ENCODE results near the gene NRXN2.

NRXN2 gene

DNA sequence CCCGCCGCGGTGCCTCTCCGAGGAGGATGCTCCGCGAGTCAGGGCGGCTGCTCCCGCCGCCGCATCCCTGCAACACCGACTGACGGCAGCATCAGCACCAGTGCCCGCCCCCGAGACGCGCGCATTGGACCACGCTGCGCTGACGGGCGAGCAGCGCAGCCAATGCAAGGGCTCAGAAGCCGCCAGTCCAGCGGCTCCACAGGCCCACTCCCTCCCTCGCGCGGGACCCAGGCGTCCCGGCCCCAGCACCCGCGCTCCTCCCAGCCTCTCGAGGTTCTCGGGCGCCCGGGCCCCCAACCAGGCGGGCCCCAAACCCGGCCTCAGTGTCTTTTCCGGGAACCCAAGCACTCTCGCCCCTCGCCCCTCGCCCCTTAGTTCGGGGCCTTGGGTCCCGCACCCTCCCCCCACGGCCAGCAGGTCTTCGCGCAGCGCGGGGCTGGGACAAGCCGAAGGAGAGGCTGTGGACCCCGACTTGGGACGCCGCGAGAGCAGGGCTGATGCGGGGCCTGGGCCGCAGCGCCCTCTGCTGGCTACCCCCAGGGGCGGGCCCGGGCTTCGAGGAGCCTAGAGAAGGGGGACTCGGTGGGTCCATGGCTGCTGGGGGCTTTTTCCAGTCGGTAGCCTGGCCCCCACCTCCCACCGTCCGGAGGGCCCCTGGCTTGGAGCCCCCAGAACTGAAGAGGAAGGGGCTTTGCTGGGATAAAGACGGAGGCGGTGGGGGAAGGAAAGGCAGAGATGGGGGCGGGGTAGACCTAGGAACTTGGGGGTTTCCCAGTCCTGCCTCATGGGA lies at the start of gene NRXN2:
Gene NRXN2, minus strand, starts transcription at position 81 of the 790 bp plus-strand sequence. CDS start 9,498 bp downstream, outside the sequence.
- DNase-seq (ENCODE audit: low spot score): peak; percentile 94

DNA sequence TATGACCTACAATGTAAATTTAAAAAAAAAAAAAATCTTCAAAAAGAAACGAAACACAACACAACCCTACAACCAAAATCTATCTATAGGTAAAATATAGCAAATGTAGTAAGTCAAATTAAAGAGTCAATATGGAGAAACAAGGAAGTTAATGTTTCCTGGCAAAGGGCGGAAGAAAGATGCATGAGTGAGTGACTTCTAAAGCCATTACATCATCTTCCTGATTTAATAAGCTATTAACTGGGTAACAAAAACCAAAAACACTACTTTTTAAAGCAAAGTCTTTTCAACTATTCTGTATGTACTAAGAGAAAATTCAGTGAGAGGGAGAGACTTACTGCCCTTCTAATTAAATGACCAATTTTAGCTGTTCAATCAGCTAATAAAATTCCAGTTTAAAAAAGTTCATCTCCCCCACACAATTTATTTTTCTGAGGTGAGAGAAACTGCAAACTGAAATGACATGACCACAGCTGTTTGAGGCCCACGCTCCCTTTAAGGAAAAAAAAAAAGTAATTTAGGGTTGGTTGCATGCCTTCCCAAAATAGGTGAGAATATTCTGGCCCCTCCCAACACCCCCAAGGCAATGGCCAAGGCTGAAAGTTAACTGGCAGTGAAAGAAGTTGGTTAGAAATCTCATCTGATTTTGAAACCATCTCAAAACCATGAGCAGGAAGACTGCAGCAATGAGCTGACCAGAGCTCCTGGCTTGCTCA lies 49.5 kb upstream of the NRXN2 start:
- peak; percentile 34 for DNase-seq (ENCODE audit: low spot score)

DNA sequence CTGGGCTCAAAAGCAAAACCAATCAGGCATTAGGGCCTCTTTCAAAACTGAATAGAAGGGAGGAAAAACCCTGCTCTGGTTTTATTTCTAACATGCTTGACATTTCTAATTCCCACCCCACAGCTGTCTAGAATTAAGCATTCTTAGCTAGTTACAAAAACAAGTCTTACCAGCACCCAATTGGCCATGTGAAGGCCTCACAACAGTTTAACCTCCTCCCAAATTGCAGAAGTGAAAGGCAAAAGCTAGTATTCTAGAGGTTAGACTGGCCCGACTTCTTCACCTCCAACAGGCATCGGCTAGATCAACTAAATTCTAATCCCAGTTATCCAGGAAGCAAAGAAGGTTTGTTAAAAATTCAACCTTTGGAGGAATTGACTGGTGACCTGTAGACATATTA lies 48.9 kb upstream of the NRXN2 start:
- no peak for DNase-seq (ENCODE audit: low spot score)

DNA sequence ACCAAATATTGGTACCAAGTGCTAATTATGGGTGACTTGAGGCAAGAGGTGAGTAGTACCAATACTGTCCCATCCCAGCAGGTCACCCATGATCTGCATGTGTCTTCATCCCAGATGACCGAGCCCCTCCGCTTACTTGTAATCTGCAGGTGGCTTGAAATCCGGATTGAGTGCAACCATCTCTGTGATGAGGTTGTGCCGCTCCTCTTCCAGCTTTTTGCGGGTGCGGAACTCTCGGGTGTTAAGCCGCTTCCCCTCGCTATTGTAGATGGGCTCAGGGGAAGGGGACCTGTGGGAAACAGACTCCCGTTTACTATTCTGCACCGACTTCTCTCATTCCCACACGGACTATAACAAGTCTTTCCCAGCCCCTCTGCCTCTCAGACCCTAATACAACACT lies 47.1 kb upstream of the NRXN2 start:
- DNase-seq (ENCODE audit: low spot score): no peak

DNA sequence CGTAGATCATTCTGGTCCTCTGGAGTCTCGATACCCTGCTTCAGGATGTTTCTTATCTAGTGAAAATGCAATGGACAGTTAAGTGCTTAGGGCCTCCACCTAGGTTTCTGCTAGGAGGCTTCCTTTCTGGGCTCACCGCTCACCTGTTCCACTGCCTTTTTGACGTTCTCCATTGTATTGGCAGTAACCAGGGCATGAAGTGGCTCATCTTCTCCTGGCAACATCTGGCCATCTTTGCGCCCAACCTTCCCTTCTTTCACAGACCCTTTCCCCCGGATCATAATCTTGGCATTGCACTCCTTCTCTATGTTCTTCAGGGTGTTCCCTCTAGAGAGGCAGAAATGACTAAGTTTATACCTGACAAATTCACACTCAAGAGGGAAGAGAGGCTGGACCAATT lies 46.3 kb upstream of the NRXN2 start:
- no peak for DNase-seq (ENCODE audit: low spot score)

DNA sequence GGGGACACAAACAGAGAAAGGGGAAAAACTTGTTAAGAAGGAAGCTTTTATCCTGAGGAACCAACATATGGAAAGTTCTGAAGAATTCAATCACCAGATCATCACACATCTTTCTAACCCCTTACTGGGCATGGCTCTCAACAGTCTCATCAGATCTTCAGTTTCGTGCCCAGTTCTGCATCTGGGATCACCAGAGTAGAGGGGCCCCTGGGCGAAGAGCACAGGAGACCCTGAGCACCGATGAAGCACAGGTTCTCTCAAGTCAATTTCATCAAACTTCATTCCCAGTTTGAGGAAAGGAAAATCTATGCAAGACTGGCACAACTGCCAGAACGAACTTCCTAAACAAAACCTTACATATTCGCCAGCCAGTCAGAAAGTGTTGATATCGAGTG lies 45.3 kb upstream of the NRXN2 start:
- no peak for DNase-seq (ENCODE audit: low spot score)

DNA sequence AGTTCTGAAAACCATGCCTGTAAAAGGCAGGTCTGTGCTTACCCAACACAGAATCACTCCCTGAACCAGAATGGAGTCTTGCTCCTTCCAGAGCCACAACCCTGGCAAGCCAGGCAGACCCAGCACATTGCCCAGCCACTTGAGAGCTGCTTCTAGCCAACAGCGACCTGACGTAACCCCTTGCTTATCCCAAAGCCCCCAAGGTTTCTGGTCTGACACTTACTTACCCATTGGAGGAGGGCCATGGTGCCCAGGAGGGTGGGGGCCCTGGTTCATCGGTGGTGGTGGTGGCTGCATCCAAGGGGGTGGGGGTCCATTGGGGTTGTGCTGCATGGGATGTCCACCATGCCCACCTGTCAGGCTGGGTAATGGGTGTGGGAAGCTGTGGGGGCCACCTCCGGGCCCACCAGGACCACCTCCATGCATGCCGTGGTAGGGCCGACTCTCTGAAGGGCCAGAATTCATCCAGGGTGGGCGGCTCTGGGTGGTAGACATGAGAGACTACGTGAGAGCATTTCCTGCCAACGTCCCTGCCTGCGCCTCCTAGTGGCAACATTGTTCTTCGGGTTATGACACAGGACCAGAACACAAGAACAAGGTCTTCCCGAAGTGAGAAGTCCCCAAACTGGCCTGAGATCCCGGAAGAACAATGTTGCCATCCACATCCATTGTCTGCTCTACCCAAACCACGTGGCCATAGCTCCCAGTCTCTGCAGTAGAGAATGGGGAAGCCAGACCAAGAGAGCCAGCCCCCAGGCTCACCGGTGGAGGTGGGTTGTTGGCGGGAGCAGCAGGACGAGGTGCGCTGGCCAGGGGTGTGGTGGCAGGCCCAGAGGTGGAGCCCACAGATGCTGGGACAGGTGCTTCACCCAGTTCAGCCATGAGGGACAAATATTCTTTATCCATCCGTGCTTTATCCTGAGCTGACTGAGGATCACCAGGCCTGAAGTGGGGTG lies 44.6 kb upstream of the NRXN2 start:
- no peak for DNase-seq (ENCODE audit: low spot score)

DNA sequence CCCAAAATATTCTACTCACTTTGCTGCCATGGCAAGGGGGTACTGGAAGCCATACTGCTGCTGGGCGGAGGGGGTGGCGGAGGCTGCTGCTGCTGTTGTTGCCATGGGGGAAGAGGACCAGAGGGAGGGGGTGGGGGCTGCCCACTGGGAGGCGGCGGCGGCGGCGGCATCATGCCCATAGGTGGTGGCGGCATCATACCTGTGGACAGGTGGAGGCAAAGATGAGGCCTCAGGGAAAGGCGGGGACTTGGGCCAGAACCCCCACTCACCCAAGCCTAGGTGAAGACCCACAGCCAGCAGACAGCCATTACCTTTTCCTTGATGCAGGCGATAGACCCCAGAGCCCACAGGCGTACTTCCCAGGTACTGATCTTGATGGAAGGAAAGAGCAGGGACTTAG lies 43.9 kb upstream of the NRXN2 start:
- DNase-seq (ENCODE audit: low spot score): no peak

DNA sequence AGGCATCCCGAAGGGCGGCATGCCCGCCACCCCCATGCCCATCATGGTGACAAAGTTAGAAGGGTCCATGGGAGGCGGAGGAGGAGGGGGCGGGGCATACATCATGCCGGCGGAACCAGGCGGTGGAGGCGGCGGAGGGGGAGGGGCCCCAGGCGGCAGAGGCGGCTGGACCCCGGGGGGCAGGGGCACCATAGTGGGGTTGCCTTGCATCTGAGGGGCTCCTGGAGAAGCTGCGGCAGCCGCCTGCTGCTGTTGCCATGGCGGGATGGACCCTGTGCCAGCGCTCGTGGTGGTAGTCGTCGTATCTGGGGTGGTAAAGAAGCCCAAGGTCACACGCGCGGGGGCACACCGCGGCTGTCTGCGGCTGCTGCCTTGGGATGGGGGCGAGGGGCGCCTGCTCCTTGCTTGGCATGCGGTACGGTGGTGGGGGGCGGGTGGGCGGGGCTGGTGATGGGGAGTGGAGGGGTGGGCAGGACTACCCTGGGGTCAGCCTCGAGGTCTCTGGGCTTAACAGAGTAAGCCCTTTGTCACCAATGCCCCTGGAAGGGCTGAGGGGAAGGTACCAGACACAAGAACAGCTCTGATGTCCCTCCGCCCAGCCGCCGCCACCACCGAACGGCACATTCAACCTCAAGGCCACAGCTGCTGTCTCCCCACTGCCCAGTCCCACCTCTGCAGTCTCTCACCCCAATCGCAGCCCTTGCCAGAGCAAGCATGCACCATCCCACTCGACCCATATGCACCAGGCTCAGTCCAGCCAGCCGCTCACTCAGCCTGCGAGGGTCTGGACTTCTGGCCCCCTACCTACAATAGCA lies 43.1 kb upstream of the NRXN2 start:
- DNase-seq (ENCODE audit: low spot score): no peak

DNA sequence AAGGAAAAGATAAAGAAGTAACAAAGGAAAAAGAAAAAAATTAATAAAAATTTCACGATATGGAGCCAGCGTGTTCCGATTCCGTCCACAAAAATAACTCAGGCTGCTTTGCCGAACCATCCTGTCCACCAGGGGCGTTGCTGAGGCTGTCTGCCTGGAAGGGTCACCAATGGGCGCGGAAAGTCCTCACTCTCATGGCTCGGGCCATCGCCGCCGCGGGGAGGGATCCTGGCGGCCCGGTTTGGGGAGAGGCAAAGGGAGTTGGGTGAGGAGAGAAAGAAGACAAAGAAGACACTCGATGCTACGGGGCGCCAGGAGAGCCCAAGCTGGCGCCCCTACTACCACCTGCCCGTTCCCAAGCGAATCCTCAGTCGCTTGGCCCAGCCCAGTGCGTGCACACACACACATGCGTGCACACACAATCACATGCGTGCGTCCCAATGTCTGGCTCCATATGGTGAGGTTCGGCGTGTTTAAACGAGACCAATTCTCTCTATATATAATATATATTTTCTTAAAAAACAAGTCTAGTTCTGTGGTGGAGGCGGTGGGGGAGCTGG lies 42.4 kb upstream of the NRXN2 start:
- DNase-seq (ENCODE audit: low spot score): no peak

DNA sequence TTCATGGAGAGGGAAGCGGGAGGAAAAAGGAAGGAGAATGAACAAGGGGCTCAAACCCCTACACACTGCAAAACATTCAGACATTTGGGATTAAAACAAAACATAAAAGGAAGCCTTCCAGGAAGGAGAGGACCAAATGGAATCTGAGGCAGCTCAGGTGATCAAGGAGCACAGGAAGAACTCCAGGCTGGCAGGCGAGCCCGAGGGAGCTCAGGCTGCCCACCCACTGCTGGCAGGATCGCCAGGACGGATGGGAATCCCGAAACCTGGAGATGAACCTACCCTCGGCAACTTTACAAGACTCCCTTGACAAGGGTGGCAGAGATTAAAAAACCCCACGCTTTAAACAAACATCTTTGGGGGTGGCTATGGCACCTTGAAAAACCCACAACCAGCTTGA lies 41.8 kb upstream of the NRXN2 start:
- no peak for DNase-seq (ENCODE audit: low spot score)

DNA sequence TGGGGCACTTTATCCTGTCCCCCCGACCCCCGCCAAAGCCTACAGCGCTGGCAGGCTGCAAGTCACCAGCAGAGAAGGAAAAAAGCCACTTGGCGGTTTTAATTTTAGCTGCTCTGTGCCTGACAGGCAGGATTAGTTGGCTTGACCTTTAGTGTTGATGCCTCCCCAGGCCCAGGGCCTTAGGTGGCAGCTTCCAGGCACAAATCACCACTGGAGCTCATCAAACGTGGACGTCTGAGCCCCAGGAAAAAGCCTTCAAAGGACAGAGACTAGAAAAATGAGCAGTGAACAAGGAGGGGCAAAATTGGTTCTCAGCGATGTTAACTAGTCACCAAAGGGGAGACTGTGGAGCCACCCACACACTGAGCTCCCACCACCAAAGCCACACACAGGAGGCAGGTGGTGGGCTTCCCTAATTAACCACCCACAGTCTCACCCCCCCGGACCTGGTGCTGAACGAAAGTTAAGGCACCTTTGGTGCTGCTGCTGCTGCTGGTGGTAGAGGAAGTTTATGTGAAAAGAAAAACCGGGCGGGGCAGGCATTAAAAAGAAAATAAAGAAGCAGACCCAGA lies 41.1 kb upstream of the NRXN2 start:
- no peak for DNase-seq (ENCODE audit: low spot score)

DNA sequence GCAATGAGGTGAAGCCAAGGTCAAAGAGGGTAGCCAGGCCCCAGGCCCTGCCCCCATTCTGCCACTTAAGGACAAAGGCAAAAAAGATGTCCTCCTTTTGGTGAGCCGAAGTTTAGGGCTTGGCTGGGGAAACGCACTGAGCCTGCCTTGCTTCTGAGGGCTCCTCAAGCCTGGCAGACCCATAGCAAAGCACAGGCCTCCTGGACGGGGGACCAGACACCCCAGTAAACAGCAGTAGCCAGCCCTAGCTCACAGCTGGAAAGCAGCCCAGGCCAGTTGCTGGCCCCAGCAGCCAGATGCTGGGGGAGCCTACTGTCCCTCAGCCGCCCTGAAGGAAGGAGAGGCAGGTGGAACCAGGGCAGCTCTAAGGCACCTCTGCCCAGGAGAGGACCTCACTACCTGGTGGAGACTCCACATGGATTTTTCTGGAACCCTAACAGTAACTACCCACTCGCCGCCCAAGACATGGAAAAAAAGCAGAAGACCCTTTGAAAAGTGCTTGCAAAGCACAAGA lies 40.6 kb upstream of the NRXN2 start:
- no peak for DNase-seq (ENCODE audit: low spot score)

DNA sequence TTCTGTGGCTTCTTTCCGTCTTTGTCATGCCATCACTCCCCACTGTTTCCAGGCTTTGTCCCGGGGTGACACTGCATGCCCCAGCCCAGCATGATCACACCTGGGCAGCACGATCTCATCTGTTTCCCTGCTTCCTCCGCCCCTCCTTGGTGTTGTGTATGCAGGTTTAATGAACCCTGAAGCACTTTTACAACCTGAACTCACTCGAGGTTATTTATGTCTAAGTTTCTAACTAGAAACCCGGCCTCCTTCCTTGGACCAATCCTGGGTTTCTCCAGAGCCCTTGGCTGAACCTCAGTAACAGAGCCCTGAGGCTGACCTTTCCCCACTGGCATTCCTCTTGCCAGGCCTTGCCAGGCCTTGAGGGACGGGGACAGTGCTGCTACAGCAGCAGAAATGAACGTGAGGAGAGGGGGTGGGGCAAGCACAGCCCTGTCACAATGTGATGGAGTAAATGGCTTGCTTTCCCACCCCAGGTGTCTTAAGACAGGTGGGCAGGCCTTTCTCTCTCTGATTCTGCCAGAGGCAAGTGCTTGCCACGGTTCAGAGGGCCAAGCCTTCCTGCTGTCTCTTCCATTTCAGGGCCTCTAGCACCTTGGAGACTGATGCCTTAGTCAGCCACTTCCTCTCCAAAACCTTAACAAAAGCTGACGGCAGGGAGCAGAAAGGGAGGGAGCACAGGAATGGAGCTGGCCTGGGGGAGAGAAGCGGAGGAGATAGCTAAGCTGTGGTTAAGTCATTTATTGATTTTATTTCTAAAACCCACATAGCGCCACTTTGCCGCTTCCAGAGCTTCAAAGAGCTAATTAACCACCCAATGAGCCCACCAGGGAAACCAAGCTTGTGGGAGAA lies 39.9 kb upstream of the NRXN2 start:
- no peak for DNase-seq (ENCODE audit: low spot score)

DNA sequence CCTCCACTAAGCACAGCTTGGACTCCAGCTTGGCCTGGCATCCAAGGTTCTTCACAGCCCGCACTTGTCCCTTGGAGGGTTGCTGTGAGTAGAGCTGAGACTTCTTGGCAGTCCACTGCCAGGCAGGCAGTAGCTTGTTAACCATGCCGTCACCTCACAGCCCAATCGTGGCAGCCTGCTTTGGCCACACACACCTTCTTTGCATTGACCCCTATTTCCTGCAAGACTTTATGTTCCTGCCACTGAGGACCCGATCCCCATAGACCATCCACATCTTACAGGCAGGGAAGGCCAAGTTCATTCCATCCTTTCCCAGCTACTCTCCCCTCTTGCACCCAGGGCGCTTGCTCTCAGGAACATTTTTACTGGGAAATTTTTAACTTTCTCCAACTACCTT lies 39.3 kb upstream of the NRXN2 start:
- DNase-seq (ENCODE audit: low spot score): no peak

DNA sequence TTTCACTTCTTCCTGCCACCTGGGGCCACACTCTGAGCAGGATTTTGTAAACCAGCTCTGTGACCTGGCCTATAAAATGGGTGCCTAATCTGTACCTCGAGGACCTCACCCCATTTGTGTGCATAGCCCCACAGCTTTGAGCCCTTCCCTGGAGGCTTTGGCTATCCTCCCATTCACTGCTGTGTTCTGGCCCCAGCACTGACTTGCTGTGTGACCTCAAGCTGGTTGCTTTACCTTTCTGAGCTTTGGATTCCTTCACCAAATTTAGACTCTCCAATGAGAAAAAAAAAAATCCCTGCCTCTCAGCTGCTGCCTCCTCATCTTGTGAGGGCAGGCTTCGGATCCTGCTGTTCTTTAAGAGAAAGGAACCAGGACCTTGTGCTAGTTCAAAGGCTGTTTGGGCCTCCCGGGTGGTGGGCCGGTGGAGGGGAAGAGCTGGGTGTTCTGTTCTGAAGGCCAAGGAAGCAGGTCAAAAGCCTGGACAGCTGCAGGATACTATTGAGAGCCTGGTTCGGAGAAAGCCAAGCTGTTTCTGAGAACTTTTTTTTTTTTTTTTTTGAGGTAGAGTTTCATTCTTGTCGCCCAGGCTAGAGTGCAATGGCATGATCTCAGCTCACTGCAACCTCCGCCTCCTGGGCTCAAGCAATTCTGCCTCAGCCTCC lies 37.9 kb upstream of the NRXN2 start:
- no peak for DNase-seq (ENCODE audit: low spot score)

DNA sequence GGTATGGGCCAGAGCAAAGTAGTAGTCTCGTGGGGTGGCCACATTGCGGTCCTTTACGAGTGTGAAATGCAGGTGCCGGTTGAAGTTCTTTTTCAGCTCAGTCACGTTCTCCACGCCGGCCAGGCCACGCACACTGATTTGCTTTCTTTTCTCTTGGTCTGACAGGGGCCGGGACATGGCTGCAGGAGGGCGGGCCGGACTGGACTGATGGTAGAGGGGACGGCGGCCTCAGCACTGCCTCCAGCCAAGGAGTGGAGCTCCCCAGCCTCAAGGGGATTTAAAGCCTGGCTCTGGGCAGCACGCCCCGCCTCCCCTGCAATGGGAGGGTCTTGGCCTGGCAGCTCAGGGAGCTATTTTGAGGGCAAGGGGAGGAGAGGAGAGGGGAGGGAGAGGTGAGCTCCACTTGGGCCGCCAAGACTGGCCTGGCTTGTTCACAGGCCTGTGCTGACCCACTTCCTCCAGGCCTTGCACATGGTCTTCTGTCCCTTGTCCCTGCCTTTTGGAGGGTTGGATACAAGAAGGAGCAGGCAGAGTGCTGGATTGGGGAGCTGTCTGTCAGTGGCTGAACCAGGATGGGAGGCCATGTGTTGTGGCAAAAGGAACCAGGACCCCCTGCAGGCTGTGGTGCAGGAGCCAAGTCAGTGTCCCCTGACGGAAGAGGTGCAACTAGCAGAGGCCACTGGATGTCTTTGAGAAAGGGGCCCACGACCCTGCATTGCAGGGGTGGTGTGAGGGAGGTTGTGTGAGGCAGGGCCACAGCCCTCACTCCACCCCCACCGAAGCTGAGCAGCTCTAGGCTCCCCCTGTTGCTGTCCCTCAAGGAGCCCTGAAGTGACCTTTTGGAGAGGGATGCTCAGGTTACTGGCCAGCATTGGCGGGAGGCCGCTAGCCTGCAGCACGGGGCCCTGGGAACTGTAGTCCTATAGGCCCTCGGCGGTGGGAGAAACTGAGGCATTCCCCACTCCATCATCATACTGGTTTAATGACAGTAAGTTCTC lies 37.0 kb upstream of the NRXN2 start, which contains the start of gene PYGM:
Gene PYGM, minus strand, starts transcription at position 253 of the 998 bp plus-strand sequence. Its CDS starts 76 bp downstream, at position 177.
- DNase-seq (ENCODE audit: low spot score): no peak
